GM06990 (cell line): ENCODE data around the gene DSCAML1.

ENCODE experiments used
- DNase-seq: peaks from one replicate; pipeline ENCODE4 v3.0.0-alpha.2; 2011; ENCODE audit not compliant: insufficient read length; ENCODE audit errors: extremely low read depth
- H3K27me3 ChIP-seq: replicated peaks from 2 replicates; pipeline ENCODE4 v1.6.0; 2011; ENCODE audit warnings: low read length; ENCODE audit not compliant: control insufficient read depth, insufficient read depth
- H3K36me3 ChIP-seq: 2 replicates; pipeline ENCODE4 v1.5.1; 2011; ENCODE audit warnings: low read length; ENCODE audit not compliant: control insufficient read depth, insufficient read depth
- H3K4me3 ChIP-seq: replicated peaks from 2 replicates; pipeline ENCODE4 v1.5.1; 2011; ENCODE audit warnings: low read depth, mild to moderate bottlenecking, control low read depth, low read length
- TF ChIP-seq, protein P1 (sequence below): IDR thresholded peaks from 2 replicates; pipeline ENCODE4 v1.5.1; 2011; ENCODE audit warnings: low read length, control low read depth, mild to moderate bottlenecking, inconsistent platforms; ENCODE audit not compliant: insufficient read depth, poor library complexity, severe bottlenecking

The DSCAML1 gene

DNA sequence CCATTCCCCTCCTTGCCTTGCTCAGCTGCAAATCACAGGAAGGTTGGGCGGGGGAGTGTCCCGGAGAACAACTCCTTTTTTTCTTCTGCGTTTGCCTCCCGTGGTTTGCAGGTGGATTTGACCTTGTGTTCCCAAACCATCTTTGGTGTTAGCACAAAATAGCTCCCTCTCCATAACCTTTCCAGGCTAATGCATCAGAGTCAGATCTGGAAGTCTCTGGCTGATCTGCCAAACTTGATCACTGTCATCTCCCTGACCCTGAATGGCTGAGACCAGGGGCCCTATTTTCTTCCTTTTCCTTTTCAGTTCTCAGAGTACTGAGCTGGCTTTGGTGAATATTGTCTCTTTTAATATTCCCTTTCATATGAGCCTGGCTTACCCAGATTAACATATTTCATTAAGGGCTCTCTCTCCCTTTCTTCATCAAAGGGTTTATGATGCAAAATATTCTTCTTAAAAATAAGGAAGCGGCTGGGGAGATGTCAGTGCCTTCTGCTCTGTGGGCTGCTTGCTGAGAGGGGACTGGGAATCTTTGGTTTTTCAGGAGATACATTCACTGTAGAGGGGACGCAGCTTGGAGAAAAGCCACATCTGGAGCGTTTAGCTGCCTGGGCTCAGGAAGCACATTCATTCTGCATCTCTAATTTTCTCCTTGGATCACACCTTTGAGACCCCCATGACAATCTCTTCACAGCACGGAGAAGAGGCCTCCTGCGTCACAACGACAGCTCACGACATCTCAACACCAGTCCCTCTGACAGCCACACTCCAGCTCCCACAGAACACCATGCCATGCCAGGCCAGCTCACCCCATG lies 321.1 kb downstream of the DSCAML1 start:
- Histone ChIP-seq H3K27me3 (no peaks in the 10 kb centered on the region), H3K4me3 (no peak overlapping the region), H3K36me3 (no peaks in the 10 kb centered on the region)
- TF ChIP-seq, protein P1, sequence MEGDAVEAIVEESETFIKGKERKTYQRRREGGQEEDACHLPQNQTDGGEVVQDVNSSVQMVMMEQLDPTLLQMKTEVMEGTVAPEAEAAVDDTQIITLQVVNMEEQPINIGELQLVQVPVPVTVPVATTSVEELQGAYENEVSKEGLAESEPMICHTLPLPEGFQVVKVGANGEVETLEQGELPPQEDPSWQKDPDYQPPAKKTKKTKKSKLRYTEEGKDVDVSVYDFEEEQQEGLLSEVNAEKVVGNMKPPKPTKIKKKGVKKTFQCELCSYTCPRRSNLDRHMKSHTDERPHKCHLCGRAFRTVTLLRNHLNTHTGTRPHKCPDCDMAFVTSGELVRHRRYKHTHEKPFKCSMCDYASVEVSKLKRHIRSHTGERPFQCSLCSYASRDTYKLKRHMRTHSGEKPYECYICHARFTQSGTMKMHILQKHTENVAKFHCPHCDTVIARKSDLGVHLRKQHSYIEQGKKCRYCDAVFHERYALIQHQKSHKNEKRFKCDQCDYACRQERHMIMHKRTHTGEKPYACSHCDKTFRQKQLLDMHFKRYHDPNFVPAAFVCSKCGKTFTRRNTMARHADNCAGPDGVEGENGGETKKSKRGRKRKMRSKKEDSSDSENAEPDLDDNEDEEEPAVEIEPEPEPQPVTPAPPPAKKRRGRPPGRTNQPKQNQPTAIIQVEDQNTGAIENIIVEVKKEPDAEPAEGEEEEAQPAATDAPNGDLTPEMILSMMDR = no peak
- no peak for DNase-seq

DNA sequence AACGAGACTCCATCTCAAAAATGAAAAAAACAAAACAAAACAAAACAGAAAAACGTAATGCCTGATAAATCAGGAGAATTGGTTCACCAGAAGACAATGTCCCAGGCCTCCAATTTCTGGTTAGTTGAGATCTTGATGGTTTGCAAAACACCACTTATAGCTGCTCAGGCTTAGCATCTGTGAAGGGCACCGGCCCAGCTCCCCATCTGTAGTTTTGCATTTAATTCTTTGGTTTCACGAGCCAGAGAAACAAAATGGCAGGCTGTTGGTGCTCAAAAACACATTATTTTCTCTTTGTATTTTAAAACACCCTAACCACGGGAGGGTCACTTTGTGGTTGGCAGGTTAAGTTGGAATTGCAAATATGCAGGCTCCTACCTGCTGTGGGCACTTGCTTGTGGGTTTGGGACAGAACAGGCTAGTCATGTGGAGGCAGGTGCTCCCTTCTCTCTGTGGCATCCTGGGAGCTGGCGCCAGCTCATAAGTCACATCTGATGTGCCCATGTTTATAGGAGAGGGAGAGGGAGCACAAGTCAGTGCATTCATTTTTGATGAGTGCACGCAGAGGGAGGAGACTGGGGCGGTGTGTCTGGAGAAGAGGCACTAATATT lies 323.4 kb downstream of the DSCAML1 start:
- no peak overlapping the region for H3K4me3 ChIP-seq
- TF ChIP-seq, protein P1 = no peak

DNA sequence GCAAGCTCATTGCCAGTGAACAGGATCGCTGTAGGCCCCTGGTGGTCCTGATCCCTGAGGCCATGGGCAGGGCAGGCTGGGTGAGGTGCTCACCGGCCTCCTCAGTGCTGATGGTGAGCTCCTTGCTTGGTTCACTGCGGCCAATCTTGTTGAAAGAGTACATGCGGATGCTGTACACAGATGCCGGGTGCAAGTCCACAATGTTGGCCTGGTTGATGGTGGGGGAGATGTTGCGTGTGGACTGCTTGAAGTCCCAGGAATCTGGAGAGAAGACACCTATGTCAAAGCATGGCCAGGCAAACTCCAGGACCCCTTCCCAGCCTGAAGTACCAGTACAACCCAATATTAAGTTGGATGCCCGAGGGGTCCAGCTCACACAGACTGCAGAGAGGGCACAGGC lies 325.2 kb downstream of the DSCAML1 start:
- no peaks in the 10 kb centered on the region for H3K36me3 ChIP-seq
- TF ChIP-seq, protein P1 = no peak
- no peaks in the 10 kb centered on the region for H3K27me3 ChIP-seq

More for the DNA sequence above, 323.4 kb downstream of the DSCAML1 start:
- Histone ChIP-seq H3K36me3 (no peaks in the 10 kb centered on the region), H3K27me3 (no peaks in the 10 kb centered on the region)
- DNase-seq = no peak

DNA sequence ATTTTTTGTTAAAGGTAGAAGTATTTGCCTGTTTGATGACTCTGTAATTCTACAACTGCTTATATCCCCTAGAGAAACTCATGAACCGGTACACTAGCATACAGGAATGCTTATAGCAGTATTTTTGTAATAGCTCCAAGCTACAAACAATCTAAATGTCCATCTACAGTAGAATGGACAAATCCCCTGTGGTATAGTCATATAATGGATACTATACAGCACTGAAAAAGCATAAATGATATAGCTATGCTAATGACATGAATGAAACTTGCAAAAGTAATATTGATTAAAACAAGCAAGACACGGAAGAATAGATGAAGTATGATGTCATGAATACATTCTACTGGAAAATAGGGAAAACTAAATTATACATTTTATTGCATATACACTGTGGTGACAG lies 326.4 kb downstream of the DSCAML1 start:
- H3K27me3 ChIP-seq = no peaks in the 10 kb centered on the region
- no peak for DNase-seq
- TF ChIP-seq, protein P1 = no peak
- no peaks in the 10 kb centered on the region for H3K36me3 ChIP-seq
- H3K4me3 ChIP-seq = no peak overlapping the region

More for the DNA sequence above, 325.2 kb downstream of the DSCAML1 start:
- no peak overlapping the region for H3K4me3 ChIP-seq
- no peak for DNase-seq

DNA sequence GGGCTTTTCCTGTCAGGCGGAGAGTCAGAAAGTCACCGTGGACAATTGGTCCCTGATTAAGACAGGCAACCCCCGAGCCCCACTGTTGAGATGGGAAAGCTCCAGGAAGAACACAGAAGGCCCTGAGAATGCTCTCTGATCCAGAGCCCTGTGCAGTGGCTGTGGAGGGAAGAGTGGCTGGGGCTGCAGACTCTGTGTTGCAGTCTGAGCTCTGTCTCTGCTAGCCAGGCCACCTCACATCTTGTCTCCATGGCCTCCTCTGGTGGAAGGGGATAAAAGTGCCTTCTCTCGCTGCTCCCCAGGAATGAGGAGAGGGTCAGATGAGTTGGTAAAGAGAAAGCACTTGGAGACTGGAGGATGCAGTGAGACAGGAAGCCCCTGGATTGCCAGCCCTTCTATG lies 328.1 kb downstream of the DSCAML1 start:
- Histone ChIP-seq H3K27me3 (no peaks in the 10 kb centered on the region), H3K36me3 (no peaks in the 10 kb centered on the region), H3K4me3 (no peak overlapping the region)
- no peak for DNase-seq
- TF ChIP-seq, protein P1 = peak; percentile 33
